Inflammatory macrophage (primary cell): ENCODE data around the gene GINS2.

Experiments used
- DNase-seq, 2 donors: peaks; one replicate each; pipeline ENCODE4 v3.0.0-alpha.2; 2020 to 2022
- total RNA-seq, 18 experiments: gene quantifications; one replicate each; lab custom pipeline; 2026; ENCODE audit warnings: mixed read lengths in 6 of 18, inconsistent platforms in 2 of 18; lab: John Stamatoyannopoulos, UW

Gene GINS2
- 2.1 to 17.9 (median 9.6) reads per million in 18 experiments for total RNA-seq

GRCh38 chr16:85688586-85689284, at the start of gene GINS2:
Gene GINS2 (minus strand): TSS chr16:85688954. CDS start chr16:85688898, 56 bp downstream.
- peak; percentile 86 to 92 for DNase-seq

DNA sequence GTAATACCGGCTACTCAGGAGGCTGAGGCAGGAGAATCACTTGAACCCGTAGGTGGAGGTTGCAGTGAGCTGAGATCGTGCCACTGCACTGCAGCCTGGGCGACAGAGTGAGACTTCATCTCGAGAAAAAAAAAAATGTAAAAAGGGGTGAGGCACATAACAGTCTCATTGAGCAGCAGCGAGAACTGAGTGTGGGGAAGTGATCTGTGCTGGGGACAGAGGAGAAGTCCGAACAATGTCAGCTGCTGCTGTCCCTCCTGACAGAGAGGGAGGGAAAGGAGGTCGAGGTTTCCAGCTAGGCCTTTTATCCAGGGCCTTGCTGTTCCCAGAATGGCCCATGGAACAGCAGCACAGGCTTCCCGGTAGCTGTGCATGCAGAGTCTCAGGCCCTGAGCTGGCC, 48.2 kb upstream of the GINS2 start:
- peak; percentile 50 to 52 for DNase-seq

DNA sequence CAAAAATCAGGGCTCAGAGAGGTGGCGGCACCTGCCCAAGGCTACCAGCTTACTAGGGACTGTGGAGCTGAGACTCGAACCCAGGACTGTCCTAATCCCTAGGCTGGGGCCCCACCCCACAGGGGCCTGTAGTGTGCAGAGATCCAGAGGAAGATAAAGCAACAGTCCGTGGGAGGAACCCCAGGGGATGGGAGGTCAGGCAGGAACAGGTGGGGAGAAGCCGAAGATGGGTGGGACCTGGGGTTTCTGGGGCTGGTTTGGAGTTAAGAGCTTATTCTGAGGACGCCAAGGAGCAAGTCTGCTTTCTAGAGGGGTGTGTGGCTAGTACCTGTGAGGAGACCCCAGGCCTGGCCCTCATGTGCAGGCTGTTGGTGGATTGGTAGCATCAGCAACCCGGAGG, 47.2 kb upstream of the GINS2 start:
- DNase-seq = no peak

DNA sequence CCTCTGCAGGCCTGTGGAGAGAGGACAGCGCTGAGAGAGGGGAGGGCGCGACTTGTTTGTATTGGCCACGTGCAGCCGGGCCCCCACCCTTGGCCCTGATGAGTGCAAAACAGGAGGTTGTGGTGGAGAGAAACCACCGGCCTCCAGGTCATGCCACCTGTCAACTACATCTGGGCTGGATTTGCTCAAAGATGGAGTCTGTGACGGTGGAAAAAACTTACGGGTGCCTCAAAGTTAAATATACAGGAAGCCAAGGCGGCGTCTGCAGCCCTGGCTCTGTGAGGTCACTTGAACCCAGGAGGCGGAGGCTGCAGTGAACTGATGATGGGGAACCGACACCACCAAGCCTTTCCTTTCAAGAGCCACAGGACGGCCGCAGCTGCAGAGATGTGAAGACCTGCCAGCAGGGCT, 46.5 kb upstream of the GINS2 start:
- peak; percentile 39 to 51 for DNase-seq

DNA sequence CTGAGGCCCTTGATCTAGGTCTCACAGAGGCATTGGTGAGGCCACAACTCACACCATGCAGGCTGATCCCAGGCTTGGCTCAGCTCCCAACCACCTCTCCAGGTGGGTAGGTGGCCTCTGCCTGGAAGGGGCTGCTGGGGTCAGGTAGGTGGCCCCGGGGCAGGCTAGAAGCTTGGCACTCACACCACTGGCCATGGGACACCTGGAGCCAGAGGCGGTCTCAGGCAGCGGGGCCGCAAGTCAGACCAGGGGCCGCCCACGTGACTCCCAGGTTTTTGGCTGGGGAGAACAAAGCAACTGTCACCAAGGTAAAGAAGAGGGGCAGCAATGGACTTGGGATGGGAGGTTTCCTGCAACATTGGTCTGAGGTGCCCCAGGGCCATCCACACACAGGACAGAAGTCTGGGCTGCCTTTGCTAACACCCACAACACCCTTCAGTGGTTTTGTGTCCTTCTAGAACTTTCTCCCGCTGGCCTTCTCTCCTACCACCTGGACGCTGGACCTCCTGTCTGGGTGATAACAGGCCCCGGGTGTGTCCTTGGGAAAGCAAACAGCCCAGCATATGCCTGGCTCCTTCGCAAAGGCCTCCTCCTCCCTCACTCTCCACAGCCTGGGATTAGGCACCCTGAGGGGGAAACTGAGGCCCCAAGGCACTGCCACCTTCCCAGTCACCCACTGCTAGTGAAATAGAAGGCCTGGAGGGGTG, 45.7 kb upstream of the GINS2 start:
- no peak for DNase-seq

- DNase-seq = peak; percentile 45 to 56
Observed at GRCh38 chr16:85733839-85734170, 45.1 kb upstream of the GINS2 start.

DNA sequence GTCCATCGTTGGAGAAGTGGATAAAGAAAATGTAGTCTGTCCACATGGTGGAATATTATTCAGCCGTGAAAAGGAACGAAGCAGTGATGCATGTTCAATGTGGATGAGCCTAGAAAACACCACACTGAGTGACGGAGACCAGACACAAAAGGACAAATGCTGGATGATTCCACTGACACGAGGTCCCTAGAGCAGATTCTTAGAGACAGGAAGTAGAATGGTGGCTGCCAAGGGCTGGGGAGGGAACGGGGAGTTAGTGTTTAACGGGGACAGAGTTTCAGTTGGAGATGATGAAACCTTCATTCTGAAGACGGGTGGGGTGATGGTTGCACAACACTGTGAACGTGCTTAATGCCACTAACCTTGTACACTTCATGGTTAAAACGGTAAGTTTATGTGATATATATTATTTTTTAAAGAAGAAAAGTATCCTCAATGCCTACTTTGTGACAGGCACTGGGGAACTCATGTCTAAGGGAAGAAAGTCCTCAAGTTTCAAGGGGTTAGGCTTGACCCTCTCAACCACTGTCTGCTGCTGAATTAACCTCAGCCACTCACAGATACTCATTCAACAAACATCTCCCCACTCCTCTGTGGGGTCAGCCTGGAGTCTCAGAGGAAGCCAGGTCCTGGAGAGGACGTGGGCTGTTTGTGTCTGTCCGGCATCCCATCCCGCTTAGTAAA, 44.5 kb upstream of the GINS2 start:
- peak; percentile 63 to 80 for DNase-seq

GRCh38 chr16:85731179-85731578, 42.4 kb upstream of the GINS2 start:
- DNase-seq = no peak

DNA sequence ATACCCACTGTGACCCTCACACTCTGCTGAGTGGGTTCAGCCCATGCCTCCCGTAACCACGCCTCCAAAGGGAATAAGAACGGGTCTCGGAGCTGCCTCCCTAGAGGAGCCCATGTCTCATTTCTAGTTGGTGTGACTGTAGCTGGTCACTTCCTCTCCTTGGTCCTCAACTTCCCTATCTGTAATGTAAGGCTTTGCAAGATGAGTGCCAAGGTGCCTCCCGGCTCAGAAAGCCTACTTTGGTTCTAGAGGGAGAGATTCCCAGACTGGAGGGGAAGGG, 41.4 kb upstream of the GINS2 start:
- peak; percentile 70 to 74 for DNase-seq

GRCh38 chr16:85729452-85730185, 40.9 kb upstream of the GINS2 start:
- DNase-seq = no peak

DNA sequence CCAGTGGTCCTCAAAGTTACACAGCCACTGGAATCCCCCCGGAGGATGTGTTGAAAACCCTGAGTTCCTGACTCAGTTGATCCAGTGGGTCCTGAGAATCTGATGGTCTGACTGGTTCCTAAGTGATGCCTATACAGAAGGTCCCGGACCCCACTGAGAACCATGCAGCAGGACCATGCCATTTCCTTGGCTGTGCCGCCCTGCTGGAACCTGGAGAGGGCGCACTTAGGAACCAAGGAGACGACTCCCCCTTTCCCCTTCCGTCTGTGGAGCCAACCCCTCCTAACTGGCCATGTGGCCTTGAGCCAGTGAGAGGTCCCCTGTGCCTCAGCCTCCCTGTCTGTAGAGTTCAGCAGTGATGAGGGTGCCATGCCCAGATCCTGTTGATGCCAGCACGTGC, 40.1 kb upstream of the GINS2 start:
- no peak for DNase-seq

GRCh38 chr16:85724936-85725335, 36.2 kb upstream of the GINS2 start:
- DNase-seq = no peak

- no peak for DNase-seq
Observed at GRCh38 chr16:85724126-85724879, 35.5 kb upstream of the GINS2 start.

- DNase-seq = no peak
Observed at GRCh38 chr16:85722128-85722893, 33.6 kb upstream of the GINS2 start.

DNA sequence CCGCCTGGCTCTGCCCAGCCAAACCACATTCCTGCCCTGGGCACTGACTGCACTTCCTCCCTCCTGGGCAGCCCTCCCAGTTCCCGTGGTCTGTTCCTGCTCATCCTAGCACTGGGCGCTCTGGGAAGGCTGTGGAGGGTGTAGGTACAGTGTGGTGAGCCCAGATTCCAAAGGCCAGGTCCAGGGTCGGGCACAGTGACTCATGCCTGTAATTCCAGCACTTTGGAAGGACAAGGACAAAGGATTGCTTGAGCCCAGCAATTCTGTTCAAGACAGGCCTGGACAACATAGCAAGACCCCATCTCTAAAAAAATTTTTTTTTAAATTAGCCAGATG, 31.5 kb upstream of the GINS2 start:
- no peak for DNase-seq

- DNase-seq = no peak
Observed at GRCh38 chr16:85719605-85720301, 31.0 kb upstream of the GINS2 start.

DNA sequence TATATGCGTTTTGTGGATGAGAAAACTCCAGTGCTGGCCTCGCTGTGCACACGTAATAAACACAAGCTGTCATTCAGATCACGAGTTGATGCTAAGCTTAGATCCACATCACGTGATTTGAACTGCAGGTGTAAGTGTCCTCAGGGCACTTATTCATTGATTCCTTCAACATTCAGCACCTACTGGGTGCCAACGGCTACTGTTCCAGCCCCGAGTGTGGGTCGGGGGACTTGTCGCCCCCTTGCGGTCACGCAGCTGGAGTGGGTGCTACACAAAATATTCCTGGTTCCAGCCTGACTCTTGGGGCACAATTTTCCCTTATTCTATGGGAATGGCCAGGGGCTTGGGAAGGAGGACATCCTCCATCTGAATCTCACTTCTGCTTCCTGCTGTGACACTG, 29.9 kb upstream of the GINS2 start:
- DNase-seq = peak in 1 of 2 donors; percentile 24

DNA sequence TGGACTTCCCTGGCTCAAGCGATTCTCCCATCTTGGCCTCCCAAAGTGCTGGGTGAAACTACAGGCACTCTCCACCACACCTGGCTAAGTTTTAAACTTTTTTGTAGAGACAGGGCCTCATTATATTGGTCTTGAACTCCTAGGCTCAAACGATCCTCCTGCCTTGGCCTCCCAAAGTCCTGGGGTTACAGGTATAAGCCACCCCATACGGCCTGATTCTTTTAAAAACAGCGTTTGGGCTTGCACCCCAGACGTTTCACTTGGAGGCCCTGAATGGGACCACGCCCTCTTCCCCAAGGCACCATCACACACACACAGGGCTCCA, 29.4 kb upstream of the GINS2 start:
- no peak for DNase-seq

- DNase-seq = peak; percentile 76 to 82
Observed at GRCh38 chr16:85717393-85718152, 28.8 kb upstream of the GINS2 start.

DNA sequence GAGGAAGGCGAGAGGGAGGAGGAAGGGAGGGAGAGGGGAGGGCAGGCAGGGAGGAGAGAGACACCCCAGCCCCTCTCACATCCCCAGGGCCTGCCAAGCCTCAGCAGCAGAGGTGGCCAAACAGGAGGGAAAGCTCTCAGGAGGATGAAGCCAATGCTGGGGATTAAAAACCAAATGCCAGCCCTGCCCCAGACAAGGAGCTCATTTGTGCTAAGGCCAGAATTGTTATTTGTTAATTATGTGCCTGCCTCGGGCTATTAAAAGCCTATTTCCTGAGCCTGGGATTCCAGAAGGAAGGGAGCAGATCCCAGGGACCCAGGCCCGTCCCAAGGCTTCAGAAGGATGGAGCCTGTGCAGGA, 27.9 kb upstream of the GINS2 start:
- DNase-seq = no peak
